ENCODE measurements around the gene RUNX2.

The RUNX2 gene

GRCh38 chr6:45351667-45352066 is 23.5 kb downstream of the RUNX2 start:
- DNase-seq = no peak

DNA sequence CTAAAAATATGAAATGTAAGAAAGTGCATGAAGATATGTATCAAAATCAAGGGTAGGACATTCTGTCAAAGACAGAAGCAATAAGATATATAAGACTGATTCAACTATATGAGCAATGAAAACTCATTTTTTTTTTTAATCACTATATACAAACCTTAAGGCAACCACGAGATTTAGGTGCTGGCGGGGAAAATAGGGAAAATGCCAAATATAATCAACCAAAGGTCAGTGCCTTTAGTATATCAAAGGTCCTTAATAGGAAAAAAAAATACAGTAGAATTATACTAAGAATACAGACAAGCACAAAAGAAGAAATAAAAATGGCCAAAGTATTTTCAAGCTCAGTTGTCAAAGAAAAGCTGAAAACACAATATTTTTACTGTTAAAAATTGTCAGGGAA is 25.5 kb downstream of the RUNX2 start:
- DNase-seq = no peak

GRCh38 chr6:45364466-45364865 is 36.3 kb downstream of the RUNX2 start:
- DNase-seq = no peak

- DNase-seq = no peak
Observed at GRCh38 chr6:45365036-45365435, 36.9 kb downstream of the RUNX2 start.

DNA sequence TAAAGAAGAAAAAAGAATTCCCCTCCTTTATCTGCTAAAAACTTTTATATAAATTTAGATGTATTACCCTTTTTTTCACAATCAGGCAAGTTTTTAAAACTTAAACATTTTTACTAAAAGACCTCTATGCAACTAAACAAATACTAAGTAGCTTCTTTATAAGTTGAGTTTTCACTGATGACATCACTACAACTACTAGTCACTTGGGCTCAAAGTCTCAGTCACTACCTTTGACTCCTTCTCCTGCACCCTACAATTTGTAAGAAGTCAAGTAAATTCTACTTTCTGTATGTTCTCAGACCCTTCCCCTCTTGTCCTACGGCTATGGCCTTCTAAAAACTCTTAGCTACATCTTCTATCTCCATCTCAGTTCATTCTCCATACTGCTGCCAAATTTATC is 38.4 kb downstream of the RUNX2 start:
- no peak for DNase-seq

DNA sequence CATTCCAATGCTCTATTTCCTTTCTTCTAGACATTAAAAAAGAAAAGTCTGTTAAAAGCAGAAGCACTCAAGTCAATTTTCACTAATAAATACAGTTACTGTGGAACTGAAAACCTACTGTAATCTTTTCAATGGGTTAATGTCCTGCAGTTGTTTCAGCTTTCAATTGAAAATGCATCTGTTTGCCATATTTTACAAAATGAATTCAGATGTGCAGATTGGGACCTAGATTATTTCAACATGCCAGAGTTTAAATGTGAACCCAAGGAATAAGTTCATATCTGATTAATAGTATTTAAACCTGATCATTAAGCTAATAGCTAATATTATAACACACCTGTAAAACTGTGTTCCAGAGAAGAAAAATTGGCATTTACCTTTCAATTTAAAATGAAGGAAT is 39.9 kb downstream of the RUNX2 start:
- no peak for DNase-seq

DNA sequence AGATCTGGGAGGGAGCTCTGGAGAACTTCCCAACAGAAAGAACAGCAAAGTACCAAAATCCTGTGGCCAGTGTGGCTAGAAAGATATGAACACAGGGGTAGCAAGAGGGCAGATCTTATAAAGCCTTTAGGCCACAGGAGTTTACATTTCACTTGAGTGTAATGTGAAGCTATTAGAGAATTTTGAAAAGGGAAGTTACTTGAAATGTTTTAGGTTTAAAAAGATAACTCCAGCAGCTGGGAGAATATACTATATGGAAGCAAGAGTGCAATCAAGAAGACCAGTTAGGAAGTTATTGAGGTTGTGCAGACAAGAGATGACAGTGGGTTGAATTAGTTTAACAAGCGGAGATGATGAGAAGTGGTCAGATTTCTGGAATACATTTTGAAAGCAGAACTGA is 41.7 kb downstream of the RUNX2 start:
- DNase-seq = no peak

GRCh38 chr6:45371924-45372573 is 43.9 kb downstream of the RUNX2 start:
- DNase-seq = no peak

DNA sequence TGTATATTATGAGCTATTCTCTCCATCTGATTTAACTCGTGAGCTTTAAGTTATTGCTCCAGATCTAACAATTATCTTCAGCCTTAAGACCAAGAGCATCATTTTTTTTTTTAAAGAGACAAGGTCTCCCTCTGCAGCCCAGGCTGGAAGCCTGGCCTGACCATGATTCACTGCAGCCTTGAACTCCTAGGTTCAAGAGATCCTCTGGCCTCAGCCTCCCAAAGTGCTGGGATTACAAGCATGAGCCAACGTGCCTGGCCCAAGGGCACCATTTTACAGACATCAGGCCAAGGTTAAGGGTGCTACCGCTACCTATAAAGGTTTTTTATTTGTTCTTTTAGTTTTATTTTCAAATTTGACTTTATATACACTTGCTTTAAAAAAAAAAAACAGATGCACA is 47.3 kb downstream of the RUNX2 start:
- no peak for DNase-seq

DNA sequence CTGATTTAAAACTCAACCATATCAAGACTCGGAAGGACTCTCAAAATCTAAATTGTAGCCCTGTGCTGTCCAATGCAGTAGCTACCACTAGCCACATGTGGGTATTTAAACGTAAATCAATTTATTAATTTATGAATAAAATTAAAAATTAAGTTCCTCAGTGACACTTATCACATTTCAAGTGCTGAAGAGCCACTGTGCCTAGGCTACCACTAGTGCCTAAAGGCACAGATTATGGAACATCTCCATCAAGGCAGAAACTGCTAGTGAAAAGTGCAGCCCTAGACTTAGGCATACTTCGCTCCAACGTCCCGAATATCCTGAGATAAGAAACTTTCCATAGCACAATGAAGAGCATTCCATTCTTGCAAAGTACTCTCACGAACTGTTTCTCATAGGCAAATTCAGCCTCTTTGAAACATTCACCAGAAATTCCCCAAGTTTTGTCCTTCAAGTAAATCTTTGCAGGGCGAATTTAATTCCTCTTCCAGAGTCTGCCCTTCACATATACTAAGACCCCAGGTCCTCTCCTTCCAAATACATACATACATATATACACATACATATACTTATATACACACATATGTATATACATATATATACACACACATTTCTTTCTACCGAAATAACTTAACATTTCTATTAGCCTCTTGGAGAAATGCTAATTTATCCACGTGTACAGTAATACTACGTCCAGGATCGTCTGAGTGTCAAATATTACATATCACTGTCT is 48.3 kb downstream of the RUNX2 start:
- no peak for DNase-seq

DNA sequence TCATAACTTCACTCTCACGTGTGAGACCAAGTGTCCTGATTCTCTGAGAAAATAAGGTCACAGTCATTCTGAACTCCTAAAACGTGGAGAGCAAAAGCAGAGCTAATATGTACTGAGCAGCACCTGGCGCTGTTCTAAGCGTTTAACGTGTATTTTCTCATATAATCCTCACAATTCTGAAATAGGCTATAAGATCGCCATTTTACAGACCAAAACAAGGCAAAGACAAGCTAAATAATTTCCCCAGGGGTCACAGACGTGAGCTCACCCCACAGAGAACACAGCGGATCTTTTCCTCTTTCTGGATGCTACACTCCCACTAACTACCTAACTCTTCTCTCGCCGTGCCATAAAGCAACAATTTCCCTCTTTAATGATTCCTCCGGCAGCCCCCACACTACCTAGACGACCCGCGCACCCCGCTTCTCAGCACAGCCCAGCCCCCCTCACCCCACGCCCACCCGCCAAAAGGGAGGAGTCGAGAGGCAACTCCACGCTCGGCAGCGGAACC is 49.0 kb downstream of the RUNX2 start:
- no peak for DNase-seq

- no peak for DNase-seq
Observed at GRCh38 chr6:45377554-45378333, 49.6 kb downstream of the RUNX2 start, which contains the start of gene SUPT3H. Gene SUPT3H, minus strand, starts transcription at chr6:45377934.

DNA sequence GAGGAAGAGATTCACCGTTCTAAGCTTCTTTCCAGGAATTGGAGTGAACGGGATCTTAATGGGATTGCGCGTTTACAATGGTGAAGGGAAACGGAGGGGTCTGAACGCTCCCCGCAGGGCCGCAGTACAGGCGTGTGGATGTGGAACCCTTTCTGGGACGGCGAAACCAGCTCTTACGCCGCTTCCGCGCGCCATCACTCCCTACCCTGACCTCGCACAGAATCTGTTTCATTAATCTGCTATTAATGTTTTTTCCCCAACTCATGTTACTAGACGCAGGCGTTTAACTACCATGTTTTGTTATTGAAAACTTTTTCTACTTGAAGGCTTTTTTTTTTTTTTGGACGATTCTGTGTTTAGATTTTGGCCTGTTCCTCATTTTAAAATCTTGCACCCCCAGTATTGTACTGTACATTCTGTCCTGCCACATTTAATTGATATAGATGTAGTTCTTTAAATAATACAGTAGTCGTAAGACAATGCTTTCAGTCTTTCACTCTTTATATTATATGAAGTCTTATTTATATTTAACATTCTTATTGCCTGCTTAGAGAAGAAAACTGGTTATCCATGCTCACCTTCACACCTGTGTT is 50.3 kb downstream of the RUNX2 start:
- no peak for DNase-seq

DNA sequence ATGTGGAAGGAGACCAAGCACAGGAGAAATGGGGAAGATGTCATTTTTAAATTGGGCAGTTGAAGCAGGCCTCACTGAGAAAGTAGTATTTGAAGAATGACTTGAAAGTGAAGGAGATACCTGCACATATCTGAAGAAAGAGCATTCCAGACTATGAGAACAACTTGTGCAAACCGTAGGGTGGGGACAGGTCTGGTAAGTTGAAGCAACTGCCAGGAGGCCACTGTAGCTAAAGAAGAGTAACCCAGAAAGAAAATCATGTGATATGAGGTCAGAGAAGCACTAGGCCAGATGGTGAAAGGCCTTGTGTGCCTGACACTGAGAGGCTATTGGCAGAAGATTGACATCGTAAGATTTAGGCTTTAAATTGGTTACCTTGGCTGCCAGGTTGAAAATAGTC is 54.3 kb downstream of the RUNX2 start:
- DNase-seq = no peak

DNA sequence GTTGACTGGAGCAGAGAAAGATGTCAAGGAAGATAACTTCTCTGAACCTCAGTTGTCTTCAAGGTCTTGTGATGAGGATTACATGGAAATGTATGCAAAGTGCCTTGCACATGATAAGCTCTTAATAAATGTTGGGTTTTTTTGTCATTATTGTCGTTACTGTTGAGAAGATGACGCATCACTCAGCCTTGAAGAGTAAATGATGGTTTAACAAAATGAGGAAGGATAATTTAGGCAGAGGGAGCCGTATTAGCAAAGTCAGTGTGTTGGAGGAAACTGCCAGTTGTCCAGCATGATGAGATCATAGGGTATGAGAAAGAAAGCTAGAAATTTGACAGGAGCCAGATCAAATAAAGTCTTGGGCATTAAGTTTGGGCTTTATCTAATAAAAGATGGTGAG is 58.4 kb downstream of the RUNX2 start:
- DNase-seq = no peak

GRCh38 chr6:45387236-45387635 is 59.1 kb downstream of the RUNX2 start:
- no peak for DNase-seq

DNA sequence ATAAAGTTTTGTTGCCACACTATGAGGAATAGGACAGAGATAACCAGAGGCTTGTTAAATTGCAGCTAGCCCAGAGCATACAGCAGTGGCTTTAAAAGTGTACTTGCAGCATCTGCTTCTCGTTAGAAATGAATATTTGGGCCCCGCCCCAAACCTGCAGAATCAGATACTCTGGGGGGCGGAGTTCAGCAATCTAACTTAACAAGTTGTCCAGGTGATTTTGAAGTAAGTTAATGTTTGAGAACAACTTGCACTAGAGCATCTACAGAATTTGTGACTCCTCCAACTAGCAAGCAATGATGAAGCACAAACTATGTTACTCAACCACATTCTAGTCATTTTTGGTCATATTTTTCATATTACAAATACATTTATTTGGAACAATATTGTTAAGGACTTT is 60.2 kb downstream of the RUNX2 start:
- no peak for DNase-seq

- no peak for DNase-seq
Observed at GRCh38 chr6:45394586-45395095, 66.5 kb downstream of the RUNX2 start.

- no peak for DNase-seq
Observed at GRCh38 chr6:45398075-45398813, 70.1 kb downstream of the RUNX2 start.

DNA sequence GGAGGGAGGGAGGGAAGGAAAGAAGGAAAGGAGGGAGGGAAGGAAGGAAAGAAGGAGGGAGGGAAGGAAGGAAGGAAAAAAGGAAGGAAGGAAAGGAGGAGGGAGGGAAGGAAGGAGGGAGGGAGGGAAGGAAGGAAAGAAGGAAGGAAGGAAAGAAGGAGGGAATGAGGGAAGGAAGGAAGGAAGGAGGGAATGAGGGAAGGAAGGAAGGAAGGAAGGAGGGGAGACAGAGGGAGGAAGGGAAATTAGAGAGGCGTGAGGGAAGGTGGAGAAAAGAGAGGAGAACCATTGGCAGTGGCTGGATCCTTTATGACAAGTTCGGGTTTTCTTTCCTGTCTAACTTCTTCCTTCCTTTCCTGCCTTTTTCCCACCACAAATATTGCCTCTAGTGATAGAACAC is 71.9 kb downstream of the RUNX2 start:
- no peak for DNase-seq

GRCh38 chr6:45411959-45412358 is 83.8 kb downstream of the RUNX2 start:
- DNase-seq = no peak

GRCh38 chr6:45415315-45415714 is 87.2 kb downstream of the RUNX2 start:
- no peak for DNase-seq

Data from SIG-M5 (cell line).